Activated gamma-delta T cell treated with Interleukin-2 at 50 U/mL for 16 hours (primary cell): ENCODE measurements around the gene SH3TC1.

Experiments
- DNase-seq: peaks from one replicate; pipeline ENCODE4 v3.0.0-alpha.2; 2020

Gene SH3TC1

DNA sequence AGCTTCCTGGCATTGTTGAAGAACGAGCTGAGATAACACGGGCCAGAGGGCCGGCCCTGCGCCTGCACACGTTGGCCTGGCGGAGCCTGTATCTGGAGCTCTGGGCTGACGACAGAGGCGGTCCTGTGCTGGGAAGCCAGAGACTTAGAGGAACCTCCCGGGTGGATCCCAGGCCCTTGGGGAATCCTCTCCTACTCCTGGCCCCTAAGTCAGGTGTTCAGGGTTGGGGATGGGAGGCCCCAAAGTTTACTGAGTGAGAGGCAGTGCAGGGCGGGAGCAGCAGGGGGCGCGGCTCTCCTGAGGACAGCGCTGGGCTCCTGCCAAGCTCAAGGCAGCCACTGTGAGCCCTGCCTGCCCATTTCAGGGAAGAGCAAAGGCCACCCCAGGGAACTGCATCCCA lies 68.0 kb downstream of the SH3TC1 start:
- DNase-seq, result no peak

DNA sequence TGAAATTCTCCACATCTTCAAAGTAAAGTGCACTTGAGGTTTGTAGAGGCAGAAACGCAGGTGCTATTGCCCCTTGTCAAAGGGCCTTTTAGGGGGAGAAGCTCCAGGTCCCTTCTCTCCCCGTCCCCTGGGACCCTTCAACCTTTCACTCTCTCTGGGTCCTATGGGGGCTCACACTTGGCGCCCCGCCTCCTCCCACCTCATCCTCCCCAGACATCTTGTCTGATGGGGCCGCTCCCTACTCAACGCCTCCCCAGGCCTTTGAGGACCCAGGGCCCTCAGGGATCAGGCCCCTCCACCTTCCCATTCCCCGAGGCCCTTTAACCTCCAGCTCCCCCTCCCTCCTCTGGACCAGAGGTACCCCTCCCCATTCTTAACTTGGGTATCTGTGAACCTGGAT lies 69.1 kb downstream of the SH3TC1 start:
- no peak for DNase-seq

DNA sequence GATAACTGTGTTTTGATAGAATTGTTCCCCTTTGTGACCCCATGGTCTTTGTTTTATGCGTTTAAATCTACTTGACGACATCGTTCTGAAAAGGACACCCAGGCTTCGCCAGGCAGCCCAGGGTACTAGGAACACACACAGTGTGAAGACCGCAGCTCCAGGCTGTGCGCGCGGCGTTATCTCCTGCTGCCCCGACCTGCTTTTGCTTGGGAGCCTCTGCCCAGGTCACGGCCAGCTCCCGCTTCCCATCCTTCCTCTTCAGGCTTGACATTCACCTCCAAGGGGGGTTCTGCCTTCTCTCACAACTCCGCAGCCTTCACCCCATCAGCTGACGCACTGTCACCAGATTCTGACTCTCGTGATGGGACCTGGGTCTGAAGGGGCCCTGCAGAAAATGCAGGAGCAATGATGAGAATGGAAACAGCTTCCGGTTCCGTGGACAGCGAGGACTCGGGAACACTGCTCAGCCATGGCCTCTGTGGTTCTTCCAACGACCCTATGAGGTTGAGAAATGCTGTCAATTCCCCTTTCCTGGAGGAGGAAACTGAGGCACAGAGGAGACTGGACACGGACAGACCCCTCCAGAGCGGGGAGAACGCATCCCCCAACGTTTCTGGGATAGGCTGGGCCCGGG lies 69.9 kb downstream of the SH3TC1 start:
- DNase-seq, result no peak

DNA sequence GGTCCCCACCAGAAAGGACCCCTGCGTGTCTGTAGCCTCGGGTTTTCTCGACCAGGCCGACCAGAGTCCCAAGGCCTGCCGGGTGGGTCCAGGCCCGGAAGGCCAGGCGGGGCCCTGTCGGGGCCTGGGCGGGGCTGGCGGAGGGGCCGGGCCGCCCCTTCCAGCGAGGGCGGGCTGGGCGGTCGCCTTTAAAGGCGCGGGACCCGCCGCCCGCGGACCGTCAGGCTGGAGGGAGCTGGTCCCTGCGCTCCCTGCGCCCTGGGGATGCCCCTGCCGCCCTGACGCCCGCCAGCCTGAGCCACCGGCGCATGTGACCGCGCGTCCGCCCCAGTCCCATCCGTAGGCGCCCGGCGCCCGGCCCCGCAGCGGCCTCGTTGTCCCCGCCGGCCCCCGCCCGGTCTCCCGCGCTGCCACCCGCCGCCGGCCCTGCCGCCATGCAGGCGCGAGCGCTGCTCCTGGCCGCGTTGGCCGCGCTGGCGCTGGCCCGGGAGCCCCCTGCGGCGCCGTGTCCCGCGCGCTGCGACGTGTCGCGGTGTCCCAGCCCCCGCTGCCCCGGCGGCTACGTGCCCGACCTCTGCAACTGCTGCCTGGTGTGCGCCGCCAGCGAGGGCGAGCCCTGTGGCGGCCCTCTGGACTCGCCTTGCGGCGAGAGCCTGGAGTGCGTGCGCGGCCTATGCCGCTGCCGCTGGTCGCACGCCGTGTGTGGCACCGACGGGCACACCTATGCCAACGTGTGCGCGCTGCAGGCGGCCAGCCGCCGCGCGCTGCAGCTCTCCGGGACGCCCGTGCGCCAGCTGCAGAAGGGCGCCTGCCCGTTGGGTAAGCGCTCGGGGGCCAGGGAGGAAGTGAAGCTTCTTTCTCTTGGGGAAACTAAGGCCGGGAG lies 70.7 kb downstream of the SH3TC1 start, which contains the start of gene HTRA3:
Gene HTRA3 (plus strand): TSS at position 220 of the 883 bp plus-strand sequence. CDS start 215 bp downstream, at position 435.
- DNase-seq, result no peak

DNA sequence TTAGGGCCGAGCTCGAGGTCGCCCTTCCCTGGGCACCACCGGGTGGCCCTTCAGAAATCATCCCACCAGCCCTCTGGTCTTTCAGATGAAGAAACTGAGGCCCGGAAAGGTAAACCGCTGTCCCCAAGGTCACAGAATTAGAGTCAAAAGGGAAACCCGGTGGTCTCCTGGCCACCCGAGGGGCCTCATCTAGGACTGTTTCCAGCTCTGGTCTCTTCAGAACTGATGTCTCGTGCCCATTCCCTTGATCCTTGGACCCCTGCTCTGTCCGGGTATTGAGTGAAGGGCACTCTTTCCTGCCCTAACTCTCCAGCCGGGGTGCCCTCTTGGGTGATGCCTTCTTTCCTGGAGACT lies 71.3 kb downstream of the SH3TC1 start:
- DNase-seq, result no peak

DNA sequence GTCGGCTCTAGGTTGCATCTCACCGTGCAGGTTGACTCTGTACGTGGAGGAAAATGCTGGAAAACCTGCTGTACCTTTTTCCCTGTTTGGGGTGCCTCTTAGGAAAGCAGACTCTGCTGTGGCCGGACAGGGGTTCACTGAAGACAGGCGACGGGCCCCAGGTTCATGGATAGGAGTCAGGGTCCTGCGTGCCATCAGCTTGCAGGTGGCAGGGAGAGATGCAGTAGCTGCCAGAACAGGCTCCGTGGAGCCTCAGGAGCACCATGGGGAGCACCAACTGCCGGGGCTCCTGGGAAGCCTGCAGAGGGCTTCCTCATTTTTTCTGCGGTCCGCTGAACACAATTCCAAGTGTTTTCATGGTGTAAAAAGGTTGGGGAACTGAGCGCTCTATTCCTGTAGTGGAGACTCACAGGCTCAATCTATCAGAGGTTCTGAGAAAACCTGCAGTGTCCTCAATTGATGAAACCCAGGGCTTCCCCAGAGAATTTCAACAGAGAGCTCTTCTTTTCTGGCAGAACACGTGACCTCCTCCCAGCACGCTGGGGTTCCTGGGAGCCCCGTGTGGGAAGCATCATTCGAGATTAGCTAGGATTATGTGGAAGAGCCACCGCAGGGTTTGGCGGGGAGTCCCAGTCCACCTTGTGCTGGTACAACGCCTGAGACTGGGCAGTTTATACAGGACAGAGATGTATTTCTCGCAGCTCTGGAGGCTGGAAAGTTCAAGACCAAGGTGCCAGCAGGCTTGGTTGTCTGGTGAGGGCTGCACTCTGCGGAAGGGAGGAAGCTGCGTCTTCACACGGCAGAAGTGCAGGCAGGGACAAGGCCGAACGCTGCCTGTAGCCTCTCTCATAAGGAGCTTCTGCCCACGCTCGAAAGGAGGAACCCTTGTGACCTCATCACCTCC lies 72.1 kb downstream of the SH3TC1 start:
- no peak for DNase-seq

DNA sequence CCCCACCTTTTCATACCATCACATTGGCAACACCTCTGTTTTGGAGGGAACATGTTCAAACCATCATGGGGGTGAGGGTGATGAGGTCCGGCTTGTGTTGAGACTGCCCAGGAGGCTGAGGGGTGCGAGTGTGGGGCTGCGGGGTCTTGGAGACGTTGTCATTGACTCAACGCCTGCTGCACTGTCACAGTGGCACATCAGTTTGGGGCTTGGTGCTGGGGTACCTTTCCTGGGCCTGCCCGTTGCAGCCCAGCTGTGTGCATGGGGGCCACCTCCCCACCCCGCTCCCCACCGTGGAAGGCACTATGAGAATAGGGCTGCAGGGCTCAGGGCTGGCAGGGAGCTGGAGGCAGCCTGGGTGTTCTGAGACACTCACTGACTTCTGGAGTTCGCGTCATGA lies 72.7 kb downstream of the SH3TC1 start:
- no peak for DNase-seq

DNA sequence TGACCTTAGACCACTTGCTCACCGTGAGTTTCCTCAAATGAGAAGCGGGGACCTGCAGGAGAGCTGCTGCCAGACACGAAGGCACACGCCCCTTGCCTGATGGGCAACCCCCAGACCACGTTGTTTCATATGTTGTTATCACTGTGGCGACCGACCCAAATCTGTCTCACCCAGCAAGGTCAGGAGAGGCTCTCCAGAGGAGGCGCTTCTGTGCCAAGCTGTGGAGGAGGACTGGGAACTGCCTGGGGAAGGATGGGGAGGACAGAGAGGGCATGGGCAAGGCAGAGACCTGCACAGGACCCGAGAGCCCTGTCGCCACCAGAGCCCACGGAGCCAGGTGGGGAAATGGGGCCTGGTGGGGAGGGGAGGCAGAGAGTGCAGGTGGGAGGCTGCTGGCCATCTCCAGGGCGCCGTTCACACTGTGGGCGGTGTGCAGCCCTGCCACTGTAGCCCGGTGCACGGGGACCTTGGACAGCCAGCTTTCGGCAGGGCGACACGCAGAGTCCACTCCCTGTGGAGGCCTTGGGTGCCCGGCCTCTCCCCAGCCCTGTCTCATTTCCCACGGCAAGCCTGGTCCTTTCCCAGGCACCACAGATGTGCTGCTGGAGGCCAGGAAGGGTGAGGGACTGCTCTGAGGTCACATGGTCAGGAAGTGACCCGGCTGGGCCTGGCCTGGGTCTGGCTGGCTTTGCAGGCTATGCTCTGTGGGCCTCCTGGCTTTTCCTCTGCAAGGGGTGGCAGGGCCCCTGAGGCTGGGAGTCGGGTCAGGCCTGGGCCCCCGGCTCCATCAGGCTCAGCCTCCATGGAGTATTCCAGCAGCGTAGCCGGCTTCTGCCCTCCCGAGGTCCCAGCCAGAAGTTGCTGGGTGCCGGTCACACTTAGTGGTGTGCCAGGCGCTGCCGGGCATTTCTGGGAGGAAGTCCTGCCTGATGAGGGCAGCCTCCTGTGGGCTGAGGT lies 73.7 kb downstream of the SH3TC1 start:
- no peak for DNase-seq

DNA sequence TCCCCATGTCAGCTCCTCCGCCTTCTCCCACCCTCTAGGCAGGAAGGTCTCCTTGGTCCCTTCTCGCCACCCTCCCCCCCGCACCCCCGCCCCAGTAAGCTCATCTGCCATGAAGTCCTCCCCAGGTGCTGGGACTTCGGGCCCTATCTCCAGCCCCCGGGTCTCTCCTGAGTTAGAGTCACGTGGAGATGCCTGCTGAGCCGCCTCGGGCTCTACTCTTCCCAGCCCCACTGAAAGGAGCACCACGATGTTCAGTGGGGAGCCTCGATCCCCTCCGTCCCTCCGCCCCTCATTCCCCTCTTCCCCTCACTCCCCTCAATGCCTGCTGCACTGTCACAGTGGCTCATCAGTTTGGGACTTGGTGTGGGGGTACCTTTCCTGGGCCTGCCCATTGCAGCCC lies 74.4 kb downstream of the SH3TC1 start:
- DNase-seq, result no peak

DNA sequence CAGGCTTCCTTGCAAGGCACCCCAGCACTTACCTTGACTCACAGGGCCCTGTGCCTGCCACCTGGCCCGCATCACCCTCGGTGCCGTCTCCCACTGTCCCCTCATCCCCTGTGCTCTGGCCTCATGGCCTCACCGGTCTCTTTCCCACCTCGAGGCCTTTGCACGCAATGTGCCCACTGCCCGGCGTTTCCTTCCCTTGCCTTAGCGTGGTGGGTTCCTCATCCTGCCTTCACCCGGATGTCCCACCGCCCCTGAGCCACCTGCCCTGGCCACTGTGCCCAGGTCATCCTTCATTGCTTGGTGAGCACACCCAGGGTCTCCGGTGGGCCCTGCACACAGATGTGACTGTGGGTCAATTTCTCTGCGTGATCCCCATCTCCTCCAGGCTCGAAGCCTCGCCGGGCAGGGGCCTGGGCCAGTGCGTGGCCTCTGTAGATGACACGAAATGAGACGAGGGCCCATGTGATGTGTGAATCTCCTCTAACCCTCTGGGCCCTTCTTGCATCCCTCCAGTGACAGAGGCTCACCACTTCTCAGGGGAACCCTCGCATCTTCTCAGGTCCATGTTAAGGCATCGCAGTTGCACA lies 75.1 kb downstream of the SH3TC1 start:
- DNase-seq, result no peak

DNA sequence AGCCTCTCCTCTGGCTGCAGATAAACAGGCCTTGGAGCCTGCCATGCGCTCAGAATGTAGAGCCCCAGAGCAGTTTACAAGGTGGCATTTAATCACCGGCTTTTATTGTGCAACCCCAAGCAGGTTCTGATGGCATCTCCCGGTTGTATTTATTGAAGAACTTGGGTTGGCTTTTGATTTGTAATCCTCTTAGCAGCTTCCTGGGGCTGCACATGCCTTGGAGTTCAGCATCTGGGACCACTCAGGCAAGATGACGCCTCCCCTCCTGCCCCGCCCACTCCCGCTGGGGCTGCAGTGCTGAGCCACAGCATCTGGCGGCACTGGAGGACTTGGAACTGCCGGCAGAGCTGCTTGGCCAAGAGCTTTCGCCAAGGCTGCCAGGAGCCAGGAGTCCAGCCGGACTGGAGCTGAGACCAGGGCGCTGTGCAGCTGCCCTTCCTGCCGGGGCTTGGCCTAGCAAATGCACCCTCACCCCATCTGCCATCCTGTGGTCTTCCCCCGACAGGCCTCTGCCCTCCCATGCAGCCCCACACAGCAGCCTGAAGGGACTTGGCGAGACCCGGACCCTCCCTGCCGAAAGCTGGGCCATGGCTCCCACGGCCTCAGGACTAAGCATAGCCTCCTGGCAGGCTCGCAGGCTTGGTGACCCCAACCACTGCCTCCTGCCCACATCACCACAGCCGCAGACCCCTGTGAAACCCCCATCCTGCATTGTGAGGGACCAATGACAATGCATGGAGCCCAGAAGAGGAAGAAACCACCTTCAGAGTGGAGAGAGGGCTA lies 75.9 kb downstream of the SH3TC1 start:
- no peak for DNase-seq

DNA sequence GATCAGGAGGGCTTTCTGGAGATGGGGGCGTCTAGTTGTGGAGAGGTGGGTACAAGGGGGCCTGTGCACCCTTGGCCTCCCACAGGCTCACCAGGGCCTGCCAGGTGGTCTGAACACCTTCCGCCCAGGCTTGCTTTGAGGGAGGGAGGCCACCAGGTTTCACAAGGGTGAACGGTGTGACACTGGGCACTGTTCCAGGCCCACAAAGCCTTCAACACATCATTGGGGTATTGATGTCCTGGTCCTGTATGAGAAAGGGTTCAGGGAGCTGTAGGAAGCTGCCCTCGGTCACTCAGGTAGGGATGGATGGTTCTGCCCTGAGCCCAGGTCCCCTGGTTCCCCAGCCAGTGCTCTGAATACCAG lies 76.4 kb downstream of the SH3TC1 start:
- no peak for DNase-seq

DNA sequence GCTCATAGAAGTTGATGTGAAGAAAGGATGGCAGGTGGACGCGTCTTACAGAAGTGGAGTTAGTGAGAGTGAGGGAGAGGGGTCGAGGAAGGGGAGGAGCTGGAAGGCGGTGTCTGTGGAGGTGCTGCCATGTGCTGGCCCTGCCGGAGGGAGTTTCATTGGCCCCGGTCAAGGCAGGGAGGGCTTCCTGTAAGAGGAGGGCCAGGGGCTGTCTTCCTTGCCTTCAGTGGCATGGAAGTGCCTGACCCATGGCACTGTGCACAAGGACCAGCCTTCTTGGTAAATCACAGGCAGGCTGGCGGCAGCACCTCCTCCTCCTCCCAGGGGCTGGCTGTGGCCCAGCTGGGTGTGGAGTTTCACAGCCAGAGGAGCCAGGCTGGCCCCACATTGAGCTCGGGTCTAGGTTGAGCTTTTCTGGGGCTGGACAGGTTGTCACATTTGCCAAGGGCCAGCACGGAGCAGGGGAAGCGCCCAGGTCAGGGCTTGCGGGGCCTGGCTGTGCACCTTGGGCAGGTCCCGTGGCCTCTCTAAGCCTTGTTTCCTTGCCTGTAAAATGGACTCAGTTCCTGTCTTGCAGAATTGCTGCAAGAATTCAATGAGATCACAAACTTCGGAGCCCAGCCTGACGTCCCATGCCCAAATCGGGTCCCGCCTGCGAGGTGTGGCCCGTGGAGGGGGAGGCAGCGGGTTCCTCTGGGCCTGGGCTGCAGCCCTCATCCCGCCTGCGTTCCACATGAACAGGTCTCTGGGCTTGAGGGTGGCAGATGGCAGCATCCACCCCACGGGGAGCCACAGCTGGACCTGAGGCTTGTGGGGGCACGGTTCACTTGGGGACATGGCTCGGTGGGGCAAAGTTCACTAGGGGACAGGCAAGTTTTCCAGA lies 77.5 kb downstream of the SH3TC1 start:
- no peak for DNase-seq

DNA sequence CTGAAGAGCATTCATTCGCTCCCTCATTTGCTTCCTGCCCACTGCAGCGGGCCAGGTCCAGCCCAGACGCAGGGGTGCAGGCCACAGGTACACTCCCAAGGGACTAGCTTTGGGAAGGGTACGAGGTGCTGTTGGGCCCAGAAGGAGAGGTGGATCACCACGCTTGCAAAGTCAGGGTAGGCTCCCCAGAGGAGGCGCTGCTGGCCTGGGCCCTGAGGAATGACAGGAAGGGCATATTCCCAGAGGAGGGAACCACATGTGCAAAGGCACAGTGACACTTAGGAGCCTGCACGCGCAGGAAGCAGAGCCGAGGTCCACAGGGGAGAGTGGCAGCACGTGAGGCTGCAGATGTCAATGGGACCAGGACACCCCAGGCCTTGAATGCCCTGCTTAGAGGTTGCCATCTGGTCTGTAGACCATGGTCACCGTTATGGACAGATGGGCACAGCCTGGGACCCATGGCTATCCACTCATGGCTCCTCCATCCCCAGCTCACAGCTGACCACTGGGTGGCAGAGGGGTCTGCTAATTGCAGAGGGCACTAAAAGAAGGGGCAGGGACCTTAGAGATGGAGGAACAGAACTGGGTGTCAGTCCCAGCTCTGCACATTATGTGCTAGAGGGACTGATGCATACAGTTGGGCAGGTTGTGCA lies 78.4 kb downstream of the SH3TC1 start:
- DNase-seq, result no peak

DNA sequence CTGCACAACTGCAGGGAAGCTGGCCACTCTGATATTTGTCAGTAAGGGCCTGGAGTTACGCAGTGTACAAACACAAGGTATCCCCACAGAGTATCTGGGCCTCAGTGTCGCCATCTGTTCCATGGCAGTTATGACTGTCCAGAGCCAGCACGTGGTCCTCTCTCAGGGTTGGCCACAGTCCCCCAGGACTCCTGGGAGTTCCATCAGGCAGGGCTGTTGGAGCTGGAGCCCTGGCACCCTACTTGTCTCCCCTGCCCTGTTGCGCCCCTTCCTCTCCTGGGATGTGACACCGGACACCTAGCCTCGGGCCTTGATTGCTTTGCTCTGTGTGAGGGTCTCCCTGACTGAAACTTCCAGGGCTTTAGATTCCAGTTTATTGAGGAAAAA lies 78.9 kb downstream of the SH3TC1 start:
- no peak for DNase-seq

DNA sequence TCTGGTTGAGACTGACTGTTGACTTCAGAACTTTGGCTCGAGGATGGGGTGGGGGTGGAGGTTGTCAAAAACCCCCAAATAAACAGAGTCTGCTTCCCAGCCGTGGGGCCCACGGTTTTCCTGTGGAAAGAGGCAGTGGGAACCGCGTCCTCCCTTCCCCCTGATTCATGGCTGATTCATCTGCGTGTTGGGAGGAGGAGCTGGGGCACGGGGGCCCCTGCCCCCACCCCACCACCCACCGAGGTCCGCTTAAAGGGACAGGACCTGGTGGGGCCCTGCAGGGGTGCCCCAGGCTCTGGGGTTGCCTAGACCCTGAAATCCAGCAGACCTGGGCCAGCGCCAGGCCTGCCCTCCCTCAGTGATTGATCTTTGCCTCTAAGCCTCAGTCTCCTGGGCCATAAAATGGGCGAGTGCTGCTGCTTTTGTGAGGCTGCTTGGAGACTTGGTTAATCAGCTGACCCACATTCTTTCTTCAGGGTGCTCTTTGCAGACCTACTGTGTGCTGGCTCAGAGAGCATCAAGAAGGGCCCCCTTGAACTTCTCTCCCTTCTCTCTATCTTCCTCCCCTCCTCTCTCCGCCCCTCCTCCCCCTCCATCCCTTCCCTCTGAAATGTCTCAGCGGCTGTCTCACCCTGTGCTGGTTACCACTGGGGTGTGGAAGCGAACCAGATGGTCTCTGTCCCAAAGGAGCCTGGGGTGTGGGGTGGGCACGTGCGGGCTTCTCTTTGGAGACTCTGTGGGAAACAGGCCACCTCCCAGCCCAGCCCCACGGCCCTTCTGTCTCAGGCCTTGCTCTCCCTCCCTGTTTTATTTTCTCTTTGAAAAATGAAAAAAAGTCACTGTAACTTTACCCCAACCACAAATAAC lies 79.6 kb downstream of the SH3TC1 start:
- DNase-seq, result no peak

DNA sequence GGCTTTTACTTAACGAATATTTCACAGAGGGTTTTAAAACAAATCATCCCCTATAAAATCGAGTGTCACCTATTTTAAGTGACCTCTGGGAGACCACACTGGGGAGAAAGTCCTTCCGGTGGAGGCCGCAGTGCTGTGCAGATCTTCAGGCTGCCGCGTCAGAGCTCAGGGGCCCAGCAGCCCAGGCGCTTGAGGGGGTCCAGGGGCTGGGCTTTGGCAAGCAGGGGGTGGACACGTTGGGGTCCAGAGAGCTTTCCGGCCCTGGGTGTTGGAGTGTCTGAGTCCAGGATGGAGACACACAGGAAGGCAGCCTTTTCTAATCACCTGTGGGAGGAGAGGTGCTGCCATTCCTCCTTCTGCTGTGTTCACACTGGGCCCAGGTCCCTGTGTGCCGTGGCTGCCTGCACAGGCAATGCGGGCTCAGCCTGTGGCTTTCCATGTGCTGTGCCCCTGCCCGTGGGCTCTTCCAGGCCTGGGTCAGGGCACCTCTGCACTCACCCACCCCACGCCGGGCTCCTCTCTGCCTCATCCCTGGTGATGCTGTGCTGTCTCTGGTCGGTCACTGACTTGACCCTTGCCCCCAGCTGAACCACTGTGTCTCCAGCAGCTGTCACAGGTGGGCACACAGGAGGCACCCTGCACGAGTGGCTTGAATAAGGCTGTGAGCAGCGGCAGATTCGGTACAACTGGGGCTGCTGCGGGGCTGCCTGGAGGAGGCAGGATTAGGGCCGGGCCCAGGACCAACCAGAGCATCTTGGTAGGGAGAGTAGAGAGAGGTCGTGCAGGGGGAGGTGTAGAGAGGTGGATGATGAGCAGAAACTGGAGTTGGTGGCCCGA lies 80.4 kb downstream of the SH3TC1 start:
- no peak for DNase-seq
